NCI-H2171 treated with DMSO at 0.1 percent for 48 hours (cell line): ENCODE data around the gene SOX6.
"Not testable (repeated sequence)": the region's sequence is repeated elsewhere in the genome, so short reads cannot be mapped to it uniquely, and the experiment has no call there.

Experiments used
- DNase-seq: peaks from one replicate; lab custom pipeline; 2025; lab: John Stamatoyannopoulos, UW

SOX6 gene

GRCh38 chr11:16356057-16356760, at the start of gene SOX6:
SOX6 (minus strand) TSS chr11:16356546; CDS start chr11:16341248, 15,298 bp downstream.
- DNase-seq, result no peak

GRCh38 chr11:16404781-16405285, 48.5 kb upstream of the SOX6 start:
- DNase-seq, result no peak

- DNase-seq, result no peak
Observed at GRCh38 chr11:16403851-16404250, 47.5 kb upstream of the SOX6 start.

- DNase-seq, result no peak
Observed at GRCh38 chr11:16403448-16403803, 47.1 kb upstream of the SOX6 start.

GRCh38 chr11:16402654-16403447, 46.5 kb upstream of the SOX6 start:
- no peak for DNase-seq

- DNase-seq, result no peak
Observed at GRCh38 chr11:16397390-16397789, 41.0 kb upstream of the SOX6 start.

GRCh38 chr11:16395601-16396000, 39.3 kb upstream of the SOX6 start:
- no peak for DNase-seq

GRCh38 chr11:16394947-16395346, 38.6 kb upstream of the SOX6 start:
- DNase-seq, result no peak

GRCh38 chr11:16393340-16393739, 37.0 kb upstream of the SOX6 start:
- no peak for DNase-seq

GRCh38 chr11:16392616-16393015, 36.3 kb upstream of the SOX6 start:
- no peak for DNase-seq

- DNase-seq, result not testable (repeated sequence)
Observed at GRCh38 chr11:16390826-16391225, 34.5 kb upstream of the SOX6 start.

GRCh38 chr11:16385099-16385498, 28.8 kb upstream of the SOX6 start:
- DNase-seq, result no peak

- no peak for DNase-seq
Observed at GRCh38 chr11:16382638-16383380, 26.5 kb upstream of the SOX6 start.

GRCh38 chr11:16382186-16382585, 25.8 kb upstream of the SOX6 start:
- DNase-seq, result no peak

GRCh38 chr11:16380941-16381568, 24.7 kb upstream of the SOX6 start:
- DNase-seq, result no peak

- no peak for DNase-seq
Observed at GRCh38 chr11:16378906-16379305, 22.6 kb upstream of the SOX6 start.

GRCh38 chr11:16377746-16378145, 21.4 kb upstream of the SOX6 start:
- no peak for DNase-seq

GRCh38 chr11:16375664-16376063, 19.3 kb upstream of the SOX6 start:
- DNase-seq, result not testable (repeated sequence)

GRCh38 chr11:16373768-16374167, 17.4 kb upstream of the SOX6 start:
- DNase-seq, result no peak

- DNase-seq, result no peak
Observed at GRCh38 chr11:16372355-16372754, 16.0 kb upstream of the SOX6 start.

- no peak for DNase-seq
Observed at GRCh38 chr11:16367252-16367651, 10.9 kb upstream of the SOX6 start.

- no peak for DNase-seq
Observed at GRCh38 chr11:16365581-16366228, 9.4 kb upstream of the SOX6 start.
